Esophagus squamous epithelium (tissue), 5 donors: ENCODE data around the gene P2RX4. TPM values are rescaled to one million over a fixed set of nuclear protein-coding genes. Genes with fewer than 3 reads are reported as not detected.
"Not testable (repeated sequence)": the region's sequence is repeated elsewhere in the genome, so short reads cannot be mapped to it uniquely, and the experiment has no call there.

Experiments used
- DNase-seq: peaks from one replicate; lab custom pipeline; 2025; lab: John Stamatoyannopoulos, UW
- H3K27ac ChIP-seq, 4 donors: fragments of 200-600 bp; sonication (generic); one replicate each; pipeline ENCODE4 v1.5.1; 2016 to 2019; ENCODE audit warnings: mild to moderate bottlenecking in 1 of 4
- H3K27me3 ChIP-seq, 4 donors: fragments of 200-600 bp; sonication (generic); 1 replicate in 3 of 4; 2 replicates in 1 of 4; pipeline versions ENCODE4 v1.5.1 to v1.6.0; 2017 to 2021; ENCODE audit warnings: antibody characterized with exemption in 1 of 4
- H3K36me3 ChIP-seq, 3 donors: fragments of 200-600 bp; sonication (generic); one replicate each; pipeline ENCODE4 v1.5.1; 2016 to 2019
- H3K4me1 ChIP-seq, 3 donors: fragments of 200-600 bp; sonication (generic); one replicate each; pipeline ENCODE4 v1.5.1; 2017 to 2019
- H3K4me3 ChIP-seq, 4 donors: fragments of 200-600 bp; sonication (generic); 1 replicate in 3 of 4; 2 replicates in 1 of 4; pipeline ENCODE4 v1.5.1; 2016 to 2019; ENCODE audit warnings: mild to moderate bottlenecking in 2 of 4, moderate library complexity in 1 of 4
- H3K9me3 ChIP-seq, 3 donors: fragments of 200-600 bp; sonication (generic); one replicate each; pipeline ENCODE4 v1.5.1; 2016 to 2019
- POLR2A ChIP-seq, 4 donors: fragments of 450-650 bp; IDR thresholded peaks; one replicate each; pipeline ENCODE4 v1.6.1; 2017; ENCODE audit warnings: antibody characterized with exemption in 4 of 4, mild to moderate bottlenecking in 4 of 4, moderate library complexity in 3 of 4
- WGBS, 2 donors: methylation state at CpG; one replicate each; pipeline ENCODE4 v1.1.5; 2018; 5-methylcytosine and 5-hydroxymethylcytosine counted together
- intact Hi-C: fragments of 100-400 bp; cut with DNase I; formaldehyde crosslinking; loops from one replicate; pipeline ENCODE4 v1.15.0; 2022
- total RNA-seq, 4 donors: library from RNA; depleted of rRNA; stranded (reverse); fragments of >200 nt; gene quantifications; one replicate each; pipeline ENCODE4 v1.1.0, GENCODE V29; 2016
- TF ChIP-seq, protein P1 (sequence below), 6 experiments: fragments of 450-650 bp in 4 of 6; fragments of 200-600 bp in 2 of 6; sonication (generic) in 2 of 6; IDR thresholded peaks; one replicate each; pipeline ENCODE4 v1.5.1; 2016 to 2019; ENCODE audit warnings: antibody characterized with exemption in 6 of 6, mild to moderate bottlenecking in 4 of 6, moderate library complexity in 4 of 6
- donor health status: DM: yes; HTN: yes; CAD: no.

P2RX4 gene
- total RNA-seq, 4 donors from 2014 or later: 13.0 to 32.3 (median 19.9) TPM

DNA sequence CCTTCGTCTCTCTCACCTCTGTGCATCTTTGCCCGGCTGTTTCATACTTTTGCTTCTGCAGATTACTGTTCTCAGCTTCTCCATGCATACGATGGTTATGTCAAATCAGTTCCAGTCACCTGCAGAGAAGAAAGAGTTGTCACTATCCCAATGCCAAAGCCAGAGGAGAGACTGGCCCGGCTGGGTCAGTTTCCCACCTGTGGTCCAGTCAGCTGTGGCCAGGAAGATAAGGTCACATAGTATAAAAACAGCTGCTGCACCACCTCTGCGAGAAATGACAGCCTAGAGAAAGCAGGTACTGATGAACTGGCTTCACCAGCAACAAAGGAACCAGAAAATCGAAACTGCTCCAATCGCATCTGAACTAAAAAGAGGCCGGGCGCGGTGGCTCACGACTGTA lies 6.4 kb upstream of the P2RX4 start:
- Histone ChIP-seq H3K27me3 (no peaks in the 10 kb centered on the region), H3K9me3 (no peaks in the 10 kb centered on the region), H3K27ac (no peak overlapping the region), H3K36me3 (no peaks in the 10 kb centered on the region), H3K4me3 (no peak overlapping the region), H3K4me1 (no peaks in the 10 kb centered on the region)
- 69 to 81% methylated on average over 10 of the region's 11 CpGs for WGBS, 2 donors
- TF ChIP-seq, protein P1, sequence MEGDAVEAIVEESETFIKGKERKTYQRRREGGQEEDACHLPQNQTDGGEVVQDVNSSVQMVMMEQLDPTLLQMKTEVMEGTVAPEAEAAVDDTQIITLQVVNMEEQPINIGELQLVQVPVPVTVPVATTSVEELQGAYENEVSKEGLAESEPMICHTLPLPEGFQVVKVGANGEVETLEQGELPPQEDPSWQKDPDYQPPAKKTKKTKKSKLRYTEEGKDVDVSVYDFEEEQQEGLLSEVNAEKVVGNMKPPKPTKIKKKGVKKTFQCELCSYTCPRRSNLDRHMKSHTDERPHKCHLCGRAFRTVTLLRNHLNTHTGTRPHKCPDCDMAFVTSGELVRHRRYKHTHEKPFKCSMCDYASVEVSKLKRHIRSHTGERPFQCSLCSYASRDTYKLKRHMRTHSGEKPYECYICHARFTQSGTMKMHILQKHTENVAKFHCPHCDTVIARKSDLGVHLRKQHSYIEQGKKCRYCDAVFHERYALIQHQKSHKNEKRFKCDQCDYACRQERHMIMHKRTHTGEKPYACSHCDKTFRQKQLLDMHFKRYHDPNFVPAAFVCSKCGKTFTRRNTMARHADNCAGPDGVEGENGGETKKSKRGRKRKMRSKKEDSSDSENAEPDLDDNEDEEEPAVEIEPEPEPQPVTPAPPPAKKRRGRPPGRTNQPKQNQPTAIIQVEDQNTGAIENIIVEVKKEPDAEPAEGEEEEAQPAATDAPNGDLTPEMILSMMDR (IDR thresholded peaks at IDR 0.05): no peak
- no peak for TF ChIP-seq POLR2A (IDR thresholded peaks at IDR 0.05)
- DNase-seq: no peak
- intact Hi-C loops: no loop called here

DNA sequence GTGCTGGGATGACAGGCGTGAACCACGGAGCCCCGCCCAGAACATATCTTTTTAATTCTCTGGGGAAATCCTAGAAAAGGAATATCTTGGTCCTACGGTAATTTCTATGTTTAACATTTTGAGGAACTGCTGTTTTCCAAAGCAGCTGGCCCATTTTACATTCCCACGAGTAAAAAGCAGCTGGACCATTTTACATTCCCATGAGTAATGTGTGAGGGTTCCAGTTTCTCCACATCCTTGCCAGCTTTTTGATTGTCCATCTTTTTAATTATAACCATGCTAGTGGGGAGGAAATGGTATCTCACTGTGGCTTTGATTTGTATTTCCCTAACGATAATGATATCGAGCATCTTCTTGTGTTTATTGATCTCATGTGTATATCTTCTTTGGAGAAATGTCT lies 4.4 kb upstream of the P2RX4 start:
- Histone ChIP-seq H3K4me1 (peaks cover 0 to 14% (median under 1%) of the 10 kb centered on the region in 3 donors), H3K36me3 (no peaks in the 10 kb centered on the region), H3K27me3 (no peaks in the 10 kb centered on the region), H3K4me3 (no peak overlapping the region), H3K9me3 (no peaks in the 10 kb centered on the region), H3K27ac (no peak overlapping the region)
- 61 to 75% methylated on average over 7 of the region's 7 CpGs for WGBS, 2 donors
- TF ChIP-seq, protein P1 (IDR thresholded peaks at IDR 0.05): no peak
- no peak for TF ChIP-seq POLR2A (IDR thresholded peaks at IDR 0.05)
- no peak for DNase-seq
- intact Hi-C loops: no loop called here

DNA sequence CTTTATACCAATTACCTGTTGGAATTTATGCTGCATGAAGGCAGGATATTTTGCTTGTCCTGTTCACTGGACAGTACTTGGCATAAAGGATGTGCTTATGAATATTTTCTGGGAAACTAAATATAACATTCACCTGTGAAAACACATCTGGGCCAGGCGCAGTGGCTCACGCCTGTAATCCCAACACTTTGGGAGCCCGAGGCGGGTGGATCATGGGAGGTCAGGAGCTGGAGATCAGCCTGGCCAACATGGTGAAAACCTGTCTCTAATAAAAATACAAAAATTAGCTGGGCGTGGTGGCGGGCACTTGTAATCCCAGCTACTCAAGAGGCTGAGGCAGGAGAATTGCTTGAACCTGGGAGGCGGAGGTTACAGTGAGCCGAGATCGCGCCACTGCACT lies 1.4 kb upstream of the P2RX4 start:
- DNase-seq, H3K36me3 ChIP-seq, H3K9me3 ChIP-seq, intact Hi-C loops, H3K27ac ChIP-seq, H3K4me3 ChIP-seq, H3K27me3 ChIP-seq: not testable (repeated sequence)
- H3K4me1 ChIP-seq: peaks cover 7 to 28% (median 9%) of the 10 kb centered on the region in 3 donors
- 79 to 94% methylated on average over 5 to 10 of the region's 10 CpGs for WGBS, 2 donors

DNA sequence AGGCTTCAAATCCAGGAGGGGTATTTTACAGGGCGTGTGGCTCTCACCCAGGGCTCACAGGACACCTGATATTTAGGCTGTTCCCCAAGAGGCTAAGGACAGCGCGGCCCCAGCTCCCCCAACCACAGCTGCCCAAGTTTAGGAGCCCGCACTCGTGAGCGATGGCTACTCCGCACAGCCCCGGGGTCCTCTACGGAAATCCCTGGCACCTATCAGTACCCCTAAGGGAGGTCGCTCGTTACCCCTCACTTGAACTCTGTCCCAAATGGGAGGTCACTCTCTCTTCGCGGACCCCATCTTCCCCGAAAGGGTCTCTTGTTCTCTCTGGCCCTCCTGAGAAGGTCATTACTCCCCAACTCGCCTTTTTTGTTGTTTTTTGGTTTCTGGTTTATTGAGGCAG lies 708 bp upstream of the P2RX4 start:
- peaks cover 7 to 34% (median 9%) of the 10 kb centered on the region in 3 donors for H3K4me1 ChIP-seq
- no peak for DNase-seq
- H3K36me3 ChIP-seq: no peaks in the 10 kb centered on the region
- no peaks in the 10 kb centered on the region for H3K9me3 ChIP-seq
- peak overlapping the region; percentile 83 to 93 (median 91) for H3K27ac ChIP-seq
- intact Hi-C loops: no loop called here
- no peaks in the 10 kb centered on the region for H3K27me3 ChIP-seq
- peak overlapping the region; percentile 64 to 84 (median 80) for H3K4me3 ChIP-seq
- WGBS, 2 donors: 87 to 92% methylated on average over 15 of the region's 15 CpGs
- TF ChIP-seq, protein P1 (IDR thresholded peaks at IDR 0.05): no peak
- TF ChIP-seq POLR2A (IDR thresholded peaks at IDR 0.05): no peak

DNA sequence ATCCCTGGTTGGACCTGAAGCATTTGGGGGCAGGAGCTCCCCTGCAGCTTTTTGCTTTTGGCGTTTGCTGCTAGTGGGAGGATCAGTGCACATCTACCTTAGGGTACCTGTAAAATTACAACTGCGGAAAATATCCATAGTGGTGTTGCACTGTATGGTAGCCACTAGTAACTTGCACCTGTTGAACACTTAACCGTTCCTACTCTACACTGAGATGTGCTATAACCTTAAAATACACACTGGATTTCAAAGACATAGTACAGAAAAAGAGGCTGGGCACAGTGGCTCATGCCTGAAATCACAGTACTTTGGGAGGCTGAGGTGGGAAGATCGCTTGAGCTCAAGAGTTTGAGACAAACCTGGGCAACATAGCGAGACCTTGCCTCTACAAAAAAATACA lies 2.9 kb downstream of the P2RX4 start:
- Histone ChIP-seq H3K36me3 (peaks cover 0 to 6% (median 1%) of the 10 kb centered on the region in 3 donors), H3K4me1 (peaks cover 14 to 51% (median 22%) of the 10 kb centered on the region in 3 donors), H3K9me3 (no peaks in the 10 kb centered on the region), H3K27ac (no peak overlapping the region), H3K4me3 (no peak overlapping the region), H3K27me3 (no peaks in the 10 kb centered on the region)
- intact Hi-C loops: no loop called here
- DNase-seq: no peak
- 89 to 94% methylated on average over 5 of the region's 5 CpGs for WGBS, 2 donors
- TF ChIP-seq, protein P1 (IDR thresholded peaks at IDR 0.05): no peak
- no peak for TF ChIP-seq POLR2A (IDR thresholded peaks at IDR 0.05)
